GM19238 (cell line): Measurements from ENCODE around the gene SLC7A14.
"Not testable (repeated sequence)": the region's sequence is repeated elsewhere in the genome, so short reads cannot be mapped to it uniquely, and the experiment has no call there.

Experiments
- DNase-seq: peaks from one replicate; pipeline ENCODE4 v3.0.0; 2011; ENCODE audit warnings: low spot score; ENCODE audit not compliant: insufficient read length

The SLC7A14 gene

DNA sequence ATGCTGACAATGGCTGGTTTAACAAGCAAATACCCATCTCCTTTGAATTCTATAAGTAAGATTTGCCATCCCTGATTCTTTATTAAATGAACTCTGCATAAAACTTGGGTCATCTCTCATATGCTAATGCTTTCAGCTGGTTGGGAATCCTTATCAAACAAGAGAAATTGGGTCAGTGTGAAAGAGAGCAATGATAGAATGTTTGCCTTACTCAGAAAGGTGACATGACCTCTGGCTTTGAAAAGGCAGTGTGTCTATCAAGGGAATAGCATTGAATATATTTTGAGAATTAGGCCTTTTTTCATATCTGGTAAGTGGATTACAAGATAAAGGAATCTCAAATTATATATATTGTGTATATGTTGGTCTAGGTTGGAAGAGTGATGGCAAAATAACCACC is 8.7 kb upstream of the SLC7A14 start:
- DNase-seq, result no peak

DNA sequence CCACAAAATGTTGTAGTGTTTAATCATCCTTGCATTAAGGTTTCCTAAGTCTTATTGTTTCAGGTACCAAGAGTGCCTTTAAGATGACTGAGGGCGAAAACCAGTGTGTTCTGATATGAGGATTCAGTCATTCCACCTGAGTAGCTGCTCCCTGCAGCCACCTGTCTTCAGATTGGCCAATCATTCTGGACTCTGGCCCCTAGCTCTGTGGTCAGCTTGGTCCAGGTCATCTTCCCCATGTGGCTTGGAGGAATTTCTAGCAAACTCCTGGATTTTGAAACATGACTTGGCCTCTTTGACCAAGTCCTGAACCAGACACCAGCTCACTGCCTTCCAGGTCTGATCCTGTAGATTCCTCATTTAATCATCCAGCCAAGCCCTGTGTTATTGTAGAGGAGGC is 7.8 kb upstream of the SLC7A14 start:
- DNase-seq, result no peak

DNA sequence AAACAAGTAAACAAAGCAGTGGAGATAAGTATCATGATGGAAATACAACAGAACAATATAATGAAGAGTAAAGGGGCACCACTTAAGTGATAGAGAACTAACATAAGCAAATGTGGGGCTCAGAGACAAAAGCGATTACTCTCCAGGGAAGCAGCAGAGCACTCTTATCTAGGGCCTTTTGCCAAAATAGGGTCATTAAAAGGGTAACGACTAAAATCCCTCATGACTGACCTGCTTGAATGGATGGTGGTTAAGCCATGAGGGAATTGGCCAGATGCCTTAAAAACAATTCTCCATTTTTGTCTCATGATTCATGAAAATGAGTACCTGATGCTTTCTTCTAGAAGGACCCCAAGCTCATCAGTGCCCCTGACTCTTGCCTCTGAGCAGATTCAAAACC is 3.2 kb upstream of the SLC7A14 start:
- no peak for DNase-seq

DNA sequence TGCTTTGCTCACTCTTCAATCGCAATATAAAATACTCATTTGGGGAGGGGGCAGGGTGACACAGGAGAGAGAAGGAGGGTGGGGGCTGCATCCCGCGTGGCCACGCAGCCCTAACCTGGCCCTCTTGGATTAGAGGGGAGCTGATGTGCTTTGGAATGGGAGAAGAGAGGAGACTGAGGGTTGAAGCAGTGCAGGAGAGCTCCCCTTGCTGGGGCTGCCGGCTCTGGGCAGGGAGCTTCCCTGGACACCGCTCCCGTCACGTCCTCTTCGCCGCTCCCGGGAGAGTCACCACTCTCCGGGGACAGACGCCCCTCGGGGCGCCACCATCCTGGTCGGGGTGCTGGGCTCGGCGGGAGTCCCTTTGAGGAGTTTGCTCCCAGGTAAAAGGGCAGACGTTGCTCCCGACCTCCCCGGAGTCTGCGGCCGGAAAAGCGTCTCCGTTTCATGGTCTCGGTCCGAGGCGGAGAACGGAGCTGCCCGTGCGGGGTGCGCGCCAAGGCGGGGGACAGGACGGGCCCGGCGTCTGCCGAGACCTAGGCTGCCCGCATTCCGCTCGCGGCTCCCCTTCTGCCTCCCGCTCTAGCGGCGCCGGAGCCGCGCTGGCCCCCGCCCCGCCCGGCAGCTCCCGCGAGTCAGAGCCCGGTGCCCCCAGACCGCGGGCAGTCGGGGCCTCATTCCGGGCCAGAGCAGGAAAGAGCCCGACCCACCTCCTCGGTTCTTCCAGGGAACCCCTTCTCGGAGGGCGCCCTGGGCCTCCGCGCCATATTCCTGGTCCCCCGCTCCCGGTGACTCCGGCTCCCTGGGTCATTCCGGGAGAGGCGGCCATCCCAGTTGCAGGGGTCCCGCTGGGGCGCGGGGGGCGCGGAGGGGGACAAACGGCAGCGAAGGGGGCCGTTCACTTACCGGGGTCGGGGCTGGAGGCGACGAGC is 603 bp downstream of the SLC7A14 start:
- no peak for DNase-seq

DNA sequence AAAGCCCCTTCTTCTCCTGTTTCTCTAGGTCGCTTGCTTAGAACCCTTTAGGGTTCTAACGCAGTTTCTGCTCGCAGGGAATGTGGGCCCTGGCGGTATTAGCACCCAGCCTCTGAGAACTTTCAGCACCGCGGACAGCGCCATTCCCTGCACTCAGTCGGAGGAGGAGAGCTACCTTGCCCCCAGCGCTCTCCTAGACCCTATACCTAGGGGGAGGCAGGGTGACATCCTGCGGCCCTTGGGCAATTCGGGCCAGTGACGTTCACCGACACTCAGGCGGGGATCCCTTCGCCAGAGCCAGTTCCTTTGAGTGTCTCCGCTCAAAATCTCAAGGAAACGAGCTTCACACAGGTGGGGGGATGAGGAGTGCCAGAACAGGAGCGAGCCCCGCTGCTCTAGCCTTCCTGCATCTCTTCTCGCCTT is 1.3 kb downstream of the SLC7A14 start:
- DNase-seq, result no peak

DNA sequence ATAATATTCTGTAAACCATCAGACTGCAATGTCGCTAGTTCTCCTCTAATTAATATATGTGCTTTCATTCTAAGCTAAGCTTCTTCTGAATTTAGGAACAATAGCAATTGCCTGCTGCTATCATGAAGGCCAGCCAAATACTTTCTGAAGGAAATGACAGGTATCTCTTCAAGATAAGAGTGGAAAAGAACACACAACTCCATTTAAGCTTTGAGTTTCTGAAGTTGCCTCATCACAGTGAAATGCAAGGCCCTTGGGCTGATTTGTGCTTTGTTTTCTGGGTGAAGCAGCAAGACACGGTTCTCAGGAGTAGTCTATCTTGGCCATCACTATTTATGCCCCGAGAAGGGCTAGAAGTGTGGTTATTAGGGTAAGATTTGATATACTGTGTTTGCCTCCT is 6.2 kb downstream of the SLC7A14 start:
- DNase-seq, result no peak

DNA sequence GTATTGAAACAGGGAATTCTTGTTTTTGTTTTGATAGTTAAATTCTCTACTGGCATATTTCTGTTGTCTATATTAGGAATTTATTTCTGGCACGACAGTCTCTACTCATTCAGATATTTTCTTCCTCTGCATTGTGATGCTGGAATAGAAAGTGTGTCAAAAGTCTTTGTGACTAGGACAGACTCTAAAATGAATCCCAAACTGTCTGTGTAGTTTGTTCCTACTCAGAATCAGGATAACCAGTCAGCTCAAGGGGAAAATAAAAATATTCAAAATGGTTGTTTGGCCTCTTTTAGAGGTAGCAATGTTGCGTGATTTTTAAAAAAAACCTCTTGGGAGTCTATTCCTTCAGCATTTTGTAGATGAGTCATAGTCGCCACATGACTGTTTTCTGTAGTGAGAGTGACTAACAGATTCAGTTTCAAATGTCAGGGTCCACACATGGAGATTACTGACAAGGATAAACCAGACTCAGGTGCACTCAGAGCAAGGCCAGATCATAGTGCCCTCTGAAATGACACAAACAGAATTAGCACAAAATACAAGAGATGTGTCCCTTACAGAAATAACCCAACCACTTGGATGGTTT is 13.1 kb downstream of the SLC7A14 start:
- DNase-seq, result no peak

DNA sequence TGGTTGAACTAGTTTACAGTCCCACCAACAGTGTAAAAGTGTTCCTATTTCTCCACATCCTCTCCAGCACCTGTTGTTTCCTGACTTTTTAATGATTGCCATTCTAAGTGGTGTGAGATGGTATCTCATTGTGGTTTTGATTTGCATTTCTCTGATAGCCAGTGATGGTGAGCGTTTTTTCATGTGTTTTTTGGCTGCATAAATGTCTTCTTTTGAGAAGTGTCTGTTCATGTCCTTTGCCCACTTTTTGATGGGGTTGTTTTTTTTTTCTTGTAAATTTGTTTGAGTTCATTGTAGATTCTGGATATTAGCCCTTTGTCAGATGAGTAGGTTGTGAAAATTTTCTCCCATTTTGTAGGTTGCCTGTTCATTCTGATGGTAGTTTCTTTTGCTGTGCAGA is 18.3 kb downstream of the SLC7A14 start:
- not testable (repeated sequence) for DNase-seq

DNA sequence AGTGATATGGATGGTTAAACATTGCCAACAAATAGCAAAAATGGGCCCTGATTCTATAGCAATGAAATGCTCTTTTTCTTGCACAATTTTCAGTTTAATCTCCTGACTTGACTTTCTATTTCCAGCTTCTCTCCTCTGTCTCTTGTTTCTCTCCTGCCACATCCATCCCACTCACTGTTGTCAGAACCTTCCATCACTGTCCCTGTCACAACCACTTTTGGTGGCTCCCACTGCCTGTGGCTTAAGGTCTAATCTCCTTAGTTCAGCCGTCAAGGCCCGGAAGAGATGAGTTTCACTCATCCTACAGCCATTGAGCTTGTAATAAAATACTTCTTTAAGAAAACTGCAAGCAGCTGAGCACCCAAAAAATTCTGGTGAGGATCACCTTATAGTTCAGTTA is 19.5 kb downstream of the SLC7A14 start:
- DNase-seq, result no peak

DNA sequence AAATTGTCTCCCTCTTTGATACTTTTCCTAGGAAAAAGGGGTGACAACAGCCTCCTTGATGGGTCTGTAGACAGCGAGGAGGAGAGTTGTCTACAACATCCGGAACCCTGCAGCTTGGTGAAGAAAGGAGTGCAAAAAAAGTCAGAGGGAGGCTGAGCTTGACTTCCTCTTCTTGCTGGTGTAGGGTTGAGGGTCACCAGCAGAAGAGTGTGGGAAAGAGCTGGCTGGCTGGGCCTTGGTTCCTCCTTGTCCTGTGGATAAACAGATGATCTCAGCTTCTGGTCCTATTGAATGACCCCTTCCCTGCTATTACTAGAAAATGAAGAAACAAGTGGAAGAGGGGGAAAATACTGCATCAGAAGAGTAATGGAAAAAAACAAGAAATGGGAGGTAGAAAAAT is 20.4 kb downstream of the SLC7A14 start:
- no peak for DNase-seq

DNA sequence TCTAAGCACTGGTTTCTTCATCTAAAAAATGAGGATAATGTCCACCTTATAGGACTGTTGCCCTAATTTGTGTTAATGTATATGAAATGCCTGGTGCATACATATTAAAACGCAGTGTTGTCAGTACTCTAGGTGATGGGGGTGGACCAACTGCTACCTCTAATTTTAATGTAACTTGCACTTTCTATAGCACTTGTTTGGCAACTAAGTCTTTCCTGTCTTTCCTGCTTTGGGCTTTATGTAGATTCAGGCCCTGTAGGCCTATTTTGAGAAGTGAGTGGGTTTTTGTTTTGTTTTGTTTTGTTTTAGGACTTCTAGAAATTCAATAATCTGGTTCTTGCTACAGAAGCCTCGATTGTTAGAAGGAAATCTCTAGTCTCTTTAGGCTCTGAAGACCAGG is 21.2 kb downstream of the SLC7A14 start:
- DNase-seq, result no peak

DNA sequence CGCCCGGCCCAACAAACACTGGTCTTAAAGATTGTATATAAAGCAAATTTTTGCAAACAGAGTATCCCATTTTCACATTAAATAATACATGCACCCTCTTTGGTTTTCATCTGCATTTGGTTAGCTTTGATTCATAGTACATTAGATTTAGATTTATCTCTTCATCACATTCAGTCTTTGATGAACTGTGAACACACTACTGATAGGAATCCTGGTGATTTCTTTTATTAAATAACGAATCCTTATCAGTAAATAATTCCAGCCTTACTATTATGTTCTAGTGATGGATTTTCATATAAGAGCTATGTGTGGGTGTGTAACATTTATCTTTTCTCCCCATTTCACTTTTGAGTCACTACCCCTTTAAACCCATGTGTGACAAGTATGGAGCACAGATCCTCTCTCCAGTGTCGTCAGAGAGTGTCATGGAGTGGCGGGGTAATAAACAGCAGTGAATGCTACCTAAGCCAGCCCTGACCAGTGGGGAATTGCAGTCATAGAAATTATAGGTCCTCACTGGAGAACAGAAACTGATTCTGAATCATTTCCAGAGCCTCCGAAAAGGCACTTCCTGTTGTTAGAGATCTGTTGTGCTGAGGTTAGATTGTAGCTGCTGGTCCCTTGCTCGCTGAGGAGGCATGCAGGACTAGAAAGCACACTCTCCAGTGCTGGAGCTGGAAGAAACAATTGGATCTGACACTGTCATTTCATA is 22.0 kb downstream of the SLC7A14 start:
- no peak for DNase-seq

DNA sequence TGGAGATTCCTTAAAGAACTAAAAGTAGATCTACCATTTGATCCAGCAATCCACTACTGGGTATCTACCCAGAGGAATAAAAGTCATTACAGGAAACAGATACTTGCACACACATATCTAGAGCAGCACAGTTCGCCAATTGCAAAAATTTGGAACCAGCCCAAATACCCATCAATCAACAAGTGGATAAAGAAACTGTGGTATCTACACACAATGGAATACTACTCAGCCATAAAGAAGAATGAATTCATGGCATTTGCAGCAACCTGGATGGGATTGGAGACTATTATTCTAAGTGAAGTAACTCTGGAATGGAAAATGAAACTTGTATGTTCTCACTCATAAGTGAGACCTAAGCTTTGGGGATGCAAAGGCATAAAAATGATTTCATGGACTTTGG is 23.8 kb downstream of the SLC7A14 start:
- no peak for DNase-seq

DNA sequence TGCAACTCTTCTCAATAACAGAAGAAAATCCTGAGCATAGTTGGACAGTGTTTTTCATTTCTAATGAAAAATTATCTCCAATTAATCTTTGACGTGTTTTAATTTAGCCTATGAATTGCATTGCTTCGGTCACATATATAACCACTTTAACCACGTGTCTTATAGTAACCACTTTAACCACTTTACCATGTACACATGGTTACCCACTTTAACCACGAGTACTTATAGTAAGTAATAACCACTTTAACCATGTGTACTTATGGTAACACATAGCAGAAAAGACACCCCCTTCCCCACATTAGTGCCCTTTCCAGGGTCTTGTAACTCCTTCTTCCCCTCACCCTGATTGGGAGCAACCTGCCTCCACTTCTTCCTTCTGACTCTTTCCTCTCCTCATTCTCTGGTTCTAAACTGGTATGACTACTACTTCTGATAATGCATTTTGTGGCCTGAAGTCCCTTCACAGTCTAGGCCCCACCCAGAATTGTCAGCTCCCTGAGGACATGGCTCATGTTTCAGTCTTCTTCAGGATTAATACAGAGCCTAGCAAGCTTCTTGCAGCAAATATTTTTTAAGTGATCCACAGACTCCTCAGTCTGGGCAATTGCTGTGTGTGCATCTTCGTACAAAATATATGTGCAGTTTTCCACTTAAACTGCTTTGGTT is 25.0 kb downstream of the SLC7A14 start:
- no peak for DNase-seq

DNA sequence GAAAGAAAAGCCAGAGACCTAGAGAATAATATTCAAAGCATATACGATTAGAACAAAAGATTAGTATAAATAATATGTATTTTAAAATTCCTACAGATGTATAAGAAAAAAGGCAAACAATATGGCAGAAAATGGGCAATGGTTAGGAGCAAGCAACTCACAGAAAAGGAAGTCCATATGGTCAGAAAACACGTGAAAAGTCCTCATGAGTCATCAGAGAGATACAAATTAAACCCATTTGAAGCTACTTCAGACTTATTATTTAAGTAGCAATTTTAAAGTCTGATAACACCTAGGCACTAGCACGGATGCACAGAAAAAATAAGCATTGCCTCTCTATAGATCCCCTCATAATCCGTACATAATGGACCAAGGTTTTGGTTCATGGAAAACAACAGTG is 25.6 kb downstream of the SLC7A14 start:
- no peak for DNase-seq

DNA sequence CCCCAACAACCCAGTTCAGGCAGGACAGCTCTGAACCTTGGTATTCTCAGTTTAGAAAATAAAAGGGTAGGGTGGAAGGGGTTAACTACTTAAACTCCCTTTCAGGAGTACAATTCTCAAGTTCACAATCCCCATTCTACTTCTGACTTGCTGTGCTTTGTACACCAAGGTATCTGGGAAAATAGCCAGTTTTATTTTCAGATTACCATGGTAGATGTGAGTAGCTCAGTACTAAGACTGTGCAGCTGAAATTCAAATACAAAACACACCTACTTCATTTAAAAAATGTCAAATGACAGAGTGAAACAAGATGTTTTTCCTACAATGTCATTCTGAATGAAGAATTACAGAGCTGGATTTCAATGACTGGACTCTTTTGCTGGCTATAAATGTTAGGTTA is 27.4 kb downstream of the SLC7A14 start:
- no peak for DNase-seq

DNA sequence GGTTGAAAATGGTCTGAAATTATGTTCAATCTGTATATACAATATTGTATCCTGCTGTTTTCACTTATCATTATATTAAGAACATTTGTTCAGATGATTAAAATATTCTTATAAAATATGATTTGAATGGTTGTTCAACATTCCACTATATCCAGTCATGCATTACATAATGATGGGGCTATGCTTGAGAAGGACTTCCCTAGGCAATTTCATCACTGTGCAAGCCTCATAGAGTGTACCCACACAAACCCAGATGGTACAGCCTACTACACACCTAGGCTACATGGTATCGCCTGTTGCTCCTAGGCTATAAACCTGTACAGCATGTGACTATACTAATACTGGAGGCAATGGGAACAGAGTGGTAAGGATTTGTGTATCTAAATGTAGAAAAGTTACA is 30.5 kb downstream of the SLC7A14 start:
- no peak for DNase-seq

DNA sequence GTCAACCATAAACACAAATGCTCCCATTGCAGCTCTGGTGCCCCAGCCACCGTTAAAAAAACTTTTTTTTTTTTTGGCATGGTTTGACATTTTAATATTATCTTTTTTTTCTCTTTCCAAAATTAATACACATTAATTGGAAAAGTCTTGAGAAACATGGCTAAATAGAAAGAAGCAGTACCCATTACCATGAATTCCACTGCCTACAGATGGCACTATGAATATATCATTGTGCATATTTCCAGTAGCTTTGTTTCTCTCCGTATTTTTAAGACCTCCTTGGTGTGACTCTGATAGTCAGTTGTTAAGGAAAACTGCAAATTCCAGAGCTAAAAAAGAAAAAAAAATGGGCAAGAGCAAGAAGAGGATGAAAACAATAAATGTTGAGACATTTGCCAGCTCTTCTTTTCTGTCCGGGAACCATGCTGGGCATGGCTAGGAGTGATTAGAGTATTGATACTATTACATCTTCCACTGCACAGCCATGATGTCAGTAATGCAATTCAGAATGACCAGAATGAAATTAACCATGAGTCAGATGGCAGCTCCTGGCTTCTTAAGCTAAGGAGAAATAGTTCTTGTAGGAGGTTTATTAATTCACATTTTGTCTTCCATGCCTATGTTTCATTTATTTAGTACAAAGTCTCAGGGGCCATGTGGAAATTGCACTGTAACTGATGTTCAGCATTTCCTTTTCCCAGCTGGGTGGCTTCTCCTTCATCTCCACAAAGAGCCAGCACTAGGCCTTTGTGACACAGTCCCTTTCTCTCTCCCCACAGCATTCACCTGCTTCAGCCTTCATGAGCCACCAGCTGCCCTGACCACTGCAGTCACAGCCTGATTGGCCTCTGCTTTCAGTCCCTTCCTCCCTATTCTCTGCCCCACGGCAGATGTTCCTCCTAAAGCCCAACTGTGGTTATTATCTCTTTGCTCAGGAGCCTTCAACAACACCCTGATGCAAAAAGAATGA is 31.8 kb downstream of the SLC7A14 start:
- DNase-seq, result no peak

DNA sequence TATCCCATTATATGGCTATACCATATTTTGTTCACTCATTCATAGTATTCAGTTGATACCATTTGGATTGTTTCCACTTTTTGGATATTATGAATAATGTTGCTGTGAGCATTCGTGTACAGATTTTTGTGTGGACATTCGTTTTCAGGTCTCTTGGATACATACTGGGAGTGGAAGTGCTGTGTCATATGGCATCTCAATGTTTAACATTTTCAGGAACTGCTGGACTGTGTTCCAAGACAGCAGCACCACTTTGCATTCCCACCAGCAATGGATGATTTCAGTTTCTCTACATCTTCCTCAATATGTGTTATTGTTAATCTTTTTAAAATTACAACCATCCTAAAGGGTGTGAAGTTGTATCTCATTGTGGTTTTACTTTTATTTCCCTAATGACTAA is 34.6 kb downstream of the SLC7A14 start:
- no peak for DNase-seq

DNA sequence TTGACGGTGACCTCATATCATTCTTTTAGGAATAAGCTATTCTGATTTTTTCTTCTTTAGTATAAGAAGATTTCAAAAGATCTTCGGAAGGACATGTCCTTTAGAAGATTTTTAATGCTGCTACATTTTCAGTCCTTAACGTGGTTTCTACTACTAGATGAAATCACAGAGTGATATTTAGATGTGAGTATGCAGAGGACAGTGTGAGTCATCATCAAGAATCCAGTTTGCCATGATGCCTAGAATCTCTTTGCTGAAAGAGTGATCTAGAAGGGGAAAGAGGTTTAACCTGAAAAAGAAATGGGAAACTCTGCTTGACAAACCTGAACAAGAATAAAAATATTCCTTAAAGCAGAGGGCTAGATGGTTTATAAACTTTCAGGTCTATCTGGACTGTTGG is 43.2 kb downstream of the SLC7A14 start:
- no peak for DNase-seq

DNA sequence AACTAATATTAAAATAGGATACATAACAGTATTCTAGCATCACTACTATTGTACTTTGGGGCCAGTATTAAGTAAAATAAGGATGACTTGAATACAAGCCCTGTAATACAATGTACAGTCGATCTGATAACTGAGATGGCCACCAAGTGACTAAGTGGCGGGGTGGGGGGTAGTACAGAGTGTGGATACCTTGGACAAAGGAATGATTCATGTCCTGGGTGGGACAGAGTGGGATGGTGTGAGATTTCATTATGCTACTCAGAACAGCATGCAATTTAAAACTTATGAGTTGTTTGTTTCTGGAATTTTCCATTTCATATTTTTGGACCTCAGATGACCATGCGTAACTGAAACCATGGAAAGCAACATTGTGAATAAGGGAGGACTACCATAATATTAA is 46.0 kb downstream of the SLC7A14 start:
- DNase-seq, result no peak
